ENCODE results near the gene ST8SIA1.

The ST8SIA1 gene

DNA sequence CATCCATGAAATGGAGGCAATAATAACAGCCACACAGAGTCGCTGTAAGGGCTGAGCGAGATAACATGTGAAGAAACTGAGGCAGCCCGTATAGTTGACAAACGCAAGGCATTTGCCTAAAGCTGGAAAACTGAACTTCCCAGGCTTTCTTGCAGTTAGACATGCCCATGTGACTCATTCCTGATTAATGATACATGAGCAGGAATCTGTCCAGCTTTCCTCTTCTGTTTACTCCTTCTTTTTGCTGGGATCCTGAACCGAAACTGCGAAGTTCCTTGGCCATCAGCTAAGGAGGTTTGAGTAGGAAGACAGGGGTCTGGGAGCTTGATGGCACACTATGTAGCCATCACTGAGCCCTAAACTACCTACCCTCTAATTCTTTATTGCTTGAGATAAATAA is 52.2 kb downstream of the ST8SIA1 start:
- no peak for DNase-seq

DNA sequence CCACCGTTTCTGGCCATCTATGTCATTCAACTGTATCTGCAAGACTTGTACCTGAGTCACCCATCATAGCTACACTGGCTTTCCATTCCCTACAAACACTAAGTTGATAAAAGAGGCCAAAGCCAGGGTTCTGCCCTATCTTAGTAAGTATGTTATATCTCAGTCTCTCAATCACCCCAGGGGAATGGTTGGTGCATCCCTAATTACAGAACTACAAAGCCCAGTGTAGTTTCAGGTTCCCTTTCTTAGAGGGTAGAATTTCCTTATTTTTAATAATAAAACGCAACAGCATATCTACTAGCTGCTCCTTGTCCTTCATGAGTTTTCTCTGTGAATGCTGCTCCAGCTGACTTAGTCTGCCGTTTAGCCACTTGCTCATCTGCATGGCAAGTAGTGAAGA is 57.6 kb downstream of the ST8SIA1 start:
- no peak for DNase-seq

GRCh38 chr12:22276313-22276712 is 58.2 kb downstream of the ST8SIA1 start:
- no peak for DNase-seq

DNA sequence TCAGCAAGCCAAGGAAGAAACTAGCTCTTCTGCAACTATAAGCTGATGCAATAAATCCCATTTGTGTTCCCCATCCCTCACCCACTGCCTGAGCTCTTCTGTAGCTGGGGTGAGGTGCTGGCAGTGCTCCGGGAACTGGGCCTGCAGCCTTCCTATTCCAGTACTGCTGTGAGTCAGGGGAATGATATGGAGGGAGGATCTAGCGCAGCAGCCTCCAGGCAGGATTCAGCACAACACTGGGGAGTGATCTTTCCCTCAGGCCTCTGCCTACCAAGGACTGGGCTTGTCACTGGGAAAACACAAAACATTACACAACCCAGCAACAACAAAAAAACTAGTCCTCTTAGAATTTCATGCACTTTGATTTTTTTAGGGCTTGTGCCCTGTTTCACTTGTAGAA is 58.7 kb downstream of the ST8SIA1 start:
- DNase-seq = no peak

DNA sequence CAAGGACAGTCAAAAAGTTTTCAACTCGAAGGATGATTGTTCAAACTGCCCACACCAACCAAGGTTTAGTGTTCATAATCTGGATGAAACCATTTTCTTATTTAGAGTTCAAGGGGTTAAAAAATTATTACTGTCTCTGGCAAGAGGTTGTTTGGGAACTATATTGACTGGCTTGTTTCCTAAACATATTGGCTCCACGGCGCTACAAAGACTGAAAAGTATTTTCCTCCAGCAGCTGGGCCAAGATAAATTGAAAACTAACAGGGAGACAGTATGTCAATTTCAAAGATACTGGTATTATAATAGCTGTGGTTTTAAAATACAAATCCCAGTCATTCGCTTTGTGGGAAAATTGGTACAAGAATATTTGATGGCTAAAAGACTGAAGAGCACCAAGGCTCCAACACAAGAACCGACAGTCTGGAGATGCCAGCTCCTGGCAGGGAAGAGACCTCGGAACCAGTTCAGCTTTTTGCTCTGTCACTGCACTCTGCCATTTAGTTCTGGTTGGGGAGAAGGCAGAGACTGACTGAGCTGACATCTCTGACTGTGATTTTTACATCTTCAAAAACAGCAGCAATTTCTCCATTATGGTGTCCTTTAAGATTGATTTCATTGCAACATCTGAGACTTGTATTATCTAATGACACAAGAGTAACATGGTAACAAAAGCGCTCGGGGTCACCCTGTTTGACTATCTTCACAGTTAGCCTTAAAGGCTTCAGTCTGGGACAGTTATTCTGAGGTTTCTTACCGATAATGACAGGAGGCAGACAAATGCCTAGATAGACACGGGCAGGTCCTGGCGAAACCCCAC is 62.0 kb downstream of the ST8SIA1 start:
- no peak for DNase-seq

DNA sequence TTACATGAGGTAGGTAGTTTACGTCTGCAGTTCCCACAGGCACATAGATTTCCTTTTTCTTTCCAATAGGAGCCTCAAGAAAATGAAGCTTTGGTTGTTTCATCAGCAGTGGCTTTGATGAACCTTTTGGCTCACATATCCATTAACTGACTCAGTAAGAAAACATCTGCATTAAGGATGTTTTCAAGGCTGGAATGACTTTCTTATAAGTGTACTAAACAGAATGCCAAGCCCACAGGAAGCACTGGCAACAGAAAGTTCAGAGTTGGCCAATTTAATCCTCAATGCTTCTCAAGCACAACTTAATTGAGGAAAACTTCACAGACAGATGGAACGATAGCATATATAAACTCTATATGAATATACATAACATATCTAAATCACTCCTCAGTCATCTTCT is 63.5 kb downstream of the ST8SIA1 start:
- DNase-seq = no peak

DNA sequence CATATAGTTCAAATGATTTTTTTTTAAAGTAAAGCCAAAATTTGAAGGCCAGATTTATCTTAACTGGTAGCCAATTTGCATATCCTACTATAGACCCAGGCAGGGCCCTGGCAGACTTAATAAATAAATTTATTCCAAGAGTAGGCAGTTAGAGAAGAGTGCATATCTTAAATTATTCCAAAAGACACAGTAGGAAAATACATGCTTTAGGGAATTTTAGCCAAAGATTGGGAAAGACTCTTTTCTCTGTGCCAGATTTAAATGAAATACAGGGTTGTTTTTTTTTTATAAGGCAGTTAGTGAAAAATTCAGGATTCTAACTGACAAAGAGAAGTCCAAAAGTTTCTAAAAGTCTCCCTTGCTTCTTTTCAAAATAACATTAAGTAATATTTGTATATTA is 65.5 kb downstream of the ST8SIA1 start:
- no peak for DNase-seq

DNA sequence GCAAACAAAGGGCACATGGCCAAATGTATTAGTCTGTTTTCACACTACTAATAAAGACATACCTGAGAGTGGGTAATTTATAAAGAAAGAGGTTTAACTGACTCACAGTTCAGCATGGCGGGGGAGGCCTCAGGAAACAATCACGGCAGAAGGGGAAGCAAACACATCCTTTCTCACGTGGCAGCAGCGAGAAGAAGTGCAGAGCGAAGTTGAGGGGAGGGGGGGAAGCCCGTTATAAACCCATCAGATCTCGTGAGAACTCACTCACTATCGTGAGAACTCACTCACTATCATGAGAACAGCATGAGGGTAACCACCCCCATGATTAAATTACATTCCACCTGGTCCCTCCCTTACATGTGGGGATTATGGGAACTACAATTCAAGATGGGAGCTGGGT is 66.1 kb downstream of the ST8SIA1 start:
- DNase-seq = no peak

GRCh38 chr12:22266101-22266500 is 68.4 kb downstream of the ST8SIA1 start:
- DNase-seq = no peak

- no peak for DNase-seq
These were observed 70.1 kb downstream of the ST8SIA1 start for GRCh38 chr12:22264380-22264779.

- no peak for DNase-seq
These were observed 72.2 kb downstream of the ST8SIA1 start for GRCh38 chr12:22262309-22262708.

- DNase-seq = no peak
These were observed 77.4 kb downstream of the ST8SIA1 start for GRCh38 chr12:22257100-22257499.

DNA sequence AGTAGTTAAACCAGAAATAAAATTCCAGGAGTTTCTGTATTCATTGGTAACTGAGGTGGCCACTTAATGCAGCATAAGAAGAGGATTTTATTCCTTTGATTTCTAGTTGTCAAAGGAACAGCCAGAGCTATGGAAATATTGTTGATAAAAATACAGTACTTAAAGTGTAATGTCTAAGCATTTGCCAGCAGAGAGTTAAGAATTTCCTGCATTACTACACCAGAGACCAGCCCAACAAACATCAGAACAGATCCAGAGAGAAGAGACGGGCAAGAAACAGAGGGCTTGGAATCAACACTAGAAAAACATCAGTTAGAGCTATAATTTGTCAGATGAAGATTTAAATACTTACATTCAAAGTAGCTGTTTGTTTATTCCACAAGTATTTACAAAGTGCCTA is 77.9 kb downstream of the ST8SIA1 start:
- DNase-seq = no peak

DNA sequence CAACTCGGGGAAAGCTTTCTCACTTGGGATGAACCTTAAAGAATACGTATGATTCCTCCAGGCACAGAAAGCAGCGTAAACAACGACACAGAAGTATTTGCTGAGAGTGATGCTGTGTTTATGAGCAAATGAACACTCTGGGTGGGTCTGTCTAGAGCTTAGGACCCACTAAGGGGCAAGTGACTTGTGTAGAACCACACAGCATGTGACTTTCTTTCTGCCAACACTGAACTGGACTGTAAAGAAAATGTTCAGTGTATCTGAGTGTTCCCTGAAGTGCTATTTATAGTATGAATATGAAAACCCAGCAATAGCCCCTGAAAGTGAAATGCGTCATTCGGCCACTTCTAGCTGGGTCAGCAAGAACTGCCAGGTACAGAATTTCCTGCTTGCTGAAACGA is 78.5 kb downstream of the ST8SIA1 start:
- DNase-seq = no peak

GRCh38 chr12:22255097-22255496 is 79.4 kb downstream of the ST8SIA1 start:
- DNase-seq = no peak

- no peak for DNase-seq
These were observed 80.0 kb downstream of the ST8SIA1 start for GRCh38 chr12:22254478-22254877.

GRCh38 chr12:22252057-22252456 is 82.5 kb downstream of the ST8SIA1 start:
- DNase-seq = no peak

GRCh38 chr12:22250762-22251161 is 83.7 kb downstream of the ST8SIA1 start:
- DNase-seq = peak; percentile 15

DNA sequence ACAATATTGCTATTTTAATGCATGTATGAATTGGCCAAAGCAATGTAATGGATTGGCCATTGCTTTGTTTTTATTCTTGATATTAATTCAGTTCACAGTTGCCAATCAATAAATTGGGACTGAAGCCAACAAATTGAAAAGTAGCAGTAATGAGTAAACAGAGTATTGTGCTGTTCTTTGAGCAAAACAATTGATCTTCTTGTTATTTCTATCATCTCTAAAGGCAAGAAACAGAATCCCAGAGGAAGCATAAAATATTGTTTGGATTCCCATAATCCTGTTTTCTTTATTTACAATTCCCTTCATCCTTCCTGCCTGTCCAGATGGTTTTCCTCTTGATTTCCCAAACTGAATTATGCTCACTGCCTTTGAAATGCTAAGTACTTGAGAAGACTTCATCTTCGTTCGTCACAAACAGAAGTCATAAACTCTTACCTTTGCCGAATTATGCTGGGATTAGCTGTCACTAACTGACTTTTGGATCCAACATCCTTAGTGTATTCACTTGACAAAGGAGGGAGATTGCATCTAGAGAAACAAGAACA is 85.9 kb downstream of the ST8SIA1 start:
- no peak for DNase-seq

GRCh38 chr12:22248121-22248520 is 86.4 kb downstream of the ST8SIA1 start:
- DNase-seq = no peak

- DNase-seq = no peak
These were observed 88.2 kb downstream of the ST8SIA1 start for GRCh38 chr12:22246217-22246846.

GRCh38 chr12:22242726-22243125 is 91.8 kb downstream of the ST8SIA1 start:
- no peak for DNase-seq

- no peak for DNase-seq
These were observed 96.3 kb downstream of the ST8SIA1 start for GRCh38 chr12:22238211-22238610.

DNA sequence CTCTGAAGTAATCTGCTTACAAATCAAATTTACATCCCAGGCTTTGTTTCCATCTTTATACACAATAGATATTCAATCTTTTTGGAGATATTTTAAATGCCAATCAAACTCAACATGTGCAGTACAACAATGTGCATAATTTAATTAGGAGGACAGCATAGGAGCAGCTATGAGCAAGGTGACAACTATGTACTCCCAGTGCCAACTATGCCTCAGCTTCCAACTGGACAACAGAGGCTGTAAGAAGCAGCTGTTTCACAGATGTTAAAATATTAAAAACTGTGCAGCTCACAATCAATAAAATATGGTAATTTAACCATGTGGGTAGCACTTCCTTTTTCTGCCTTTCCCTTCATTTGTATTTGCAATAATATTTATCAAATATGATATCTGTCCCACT is 99.9 kb downstream of the ST8SIA1 start:
- no peak for DNase-seq

Data from CD4-positive, alpha-beta T cell treated with Interleukin-17A for 1 hour (primary cell).